B cell (primary cell): ENCODE measurements around the gene PRKN. TPM values are rescaled to one million over a fixed set of nuclear protein-coding genes. Genes with fewer than 3 reads are reported as not detected.

Experiments used
- ATAC-seq: fragments of 200-7000 bp; cut with Tn5 transposase; one replicate; pipeline ENCODE4 v1.10.0; 2021; ENCODE audit warnings: low read depth, mild to moderate bottlenecking, moderate number of reproducible peaks, moderate library complexity
- CTCF ChIA-PET: fragments of 350-600 bp; sonication (Branson Sonifier 250); formaldehyde crosslinking; loops from one replicate; lab custom pipeline; 2021; ENCODE audit warnings: antibody characterized with exemption, inconsistent platforms; lab: Charles Lee
- POLR2A ChIA-PET: fragments of 350-600 bp; sonication (Branson Sonifier 250); formaldehyde crosslinking; loops from one replicate; lab custom pipeline; 2021; ENCODE audit warnings: antibody characterized with exemption; lab: Charles Lee
- DNase-seq: peaks from one replicate; pipeline ENCODE4 v3.0.0; 2013
- H2AFZ ChIP-seq: 2 replicates; pipeline ENCODE4 v1.6.1; 2012; ENCODE audit warnings: mild to moderate bottlenecking, low read depth, low read length; ENCODE audit not compliant: insufficient read depth, poor library complexity, severe bottlenecking
- H3K27ac ChIP-seq, 2 donors: 1 replicate in 1 of 2; 2 replicates in 1 of 2; pipeline ENCODE4 v1.5.1; 2012 to 2013; ENCODE audit warnings: low read length in 2 of 2, mild to moderate bottlenecking in 2 of 2, moderate library complexity in 1 of 2
- H3K27me3 ChIP-seq, 4 experiments: fragments of 200-600 bp in 1 of 4; sonication (generic) in 1 of 4; replicated peaks in 1 of 4; 1 replicate in 2 of 4; 2 replicates in 2 of 4; pipeline versions ENCODE4 v1.6.1 to v1.7.0; 2013 to 2016; ENCODE audit warnings: low read length in 3 of 4, mild to moderate bottlenecking in 2 of 4, mixed read lengths in 1 of 4, moderate library complexity in 1 of 4; ENCODE audit not compliant: insufficient read depth in 4 of 4, control insufficient read depth in 3 of 4; ENCODE audit errors: control extremely low read depth in 1 of 4
- H3K36me3 ChIP-seq, 2 experiments: replicated peaks in 1 of 2; 1 replicate in 1 of 2; 2 replicates in 1 of 2; pipeline versions ENCODE4 v1.6.1 to v1.7.1; 2013; ENCODE audit warnings: low read length in 1 of 2; ENCODE audit not compliant: insufficient read depth in 2 of 2, control insufficient read depth in 1 of 2; ENCODE audit errors: control extremely low read depth in 1 of 2, extremely low read depth in 1 of 2
- H3K4me1 ChIP-seq, 2 donors: fragments of 200-600 bp in 1 of 2; sonication (generic) in 1 of 2; 1 replicate in 1 of 2; 2 replicates in 1 of 2; pipeline versions ENCODE4 v1.5.1 to v1.6.1; 2013 to 2017; ENCODE audit warnings: low read length in 2 of 2; ENCODE audit not compliant: control insufficient read depth in 2 of 2, insufficient read depth in 2 of 2
- H3K4me2 ChIP-seq: replicated peaks from 2 replicates; pipeline ENCODE3; 2012; ENCODE audit warnings: mild to moderate bottlenecking, low read depth, low read length; ENCODE audit not compliant: poor library complexity, severe bottlenecking
- H3K4me3 ChIP-seq, 5 experiments: fragments of 200-600 bp in 1 of 5; sonication (generic) in 1 of 5; 1 replicate in 3 of 5; 2 replicates in 2 of 5; pipeline versions ENCODE4 v1.5.1 to v1.7.0; 2011 to 2016; ENCODE audit warnings: low read length in 4 of 5, mild to moderate bottlenecking in 4 of 5, low read depth in 2 of 5, control low read depth in 1 of 5, moderate library complexity in 1 of 5; ENCODE audit not compliant: insufficient read depth in 1 of 5; ENCODE audit errors: control extremely low read depth in 1 of 5, extremely low read depth in 1 of 5
- H3K79me2 ChIP-seq: fragments of 200-600 bp; sonication (generic); one replicate; pipeline ENCODE4 v1.6.0; 2016; ENCODE audit warnings: low read length; ENCODE audit not compliant: control insufficient read depth, insufficient read depth
- H3K9ac ChIP-seq: fragments of 200-600 bp; sonication (generic); 2 replicates; pipeline ENCODE4 v1.6.1; 2017; ENCODE audit warnings: mild to moderate bottlenecking, low read length, moderate library complexity
- H3K9me3 ChIP-seq, 3 donors: one replicate each; pipeline versions ENCODE4 v1.6.1 to v1.7.1; 2013; ENCODE audit warnings: low read length in 2 of 3; ENCODE audit not compliant: control insufficient read depth in 2 of 3, insufficient read depth in 1 of 3; ENCODE audit errors: control extremely low read depth in 1 of 3
- H4K20me1 ChIP-seq: 2 replicates; pipeline ENCODE4 v1.6.0; 2012; ENCODE audit warnings: mild to moderate bottlenecking, low read length; ENCODE audit not compliant: insufficient read depth, control insufficient read depth, poor library complexity, severe bottlenecking
- H3K27ac Mint-ChIP-seq: one replicate; pipeline ENCODE4 v1.8.0; 2021; ENCODE audit warnings: mixed read lengths
- H3K27me3 Mint-ChIP-seq: one replicate; pipeline ENCODE4 v1.8.0; 2021; ENCODE audit warnings: mixed read lengths
- H3K4me1 Mint-ChIP-seq: one replicate; pipeline ENCODE4 v1.8.0; 2021; ENCODE audit warnings: mixed read lengths
- H3K4me3 Mint-ChIP-seq: one replicate; pipeline ENCODE4 v1.8.0; 2021; ENCODE audit warnings: mixed read lengths
- H3K9me3 Mint-ChIP-seq: one replicate; pipeline ENCODE4 v1.8.0; 2022; ENCODE audit warnings: mixed read lengths; ENCODE audit not compliant: insufficient read depth
- EZH2 ChIP-seq: IDR thresholded peaks from 2 replicates; pipeline ENCODE4 v1.6.1; 2012; ENCODE audit warnings: borderline replicate concordance, low read depth, mild to moderate bottlenecking, moderate library complexity, low read length; ENCODE audit not compliant: insufficient read depth, poor library complexity, severe bottlenecking
- WGBS: methylation state at CpG from one replicate; pipeline ENCODE4 v1.1.5; 2013; ENCODE audit warnings: missing lambda C conversion rate; ENCODE audit not compliant: insufficient coverage; 5-methylcytosine and 5-hydroxymethylcytosine counted together
- intact Hi-C: fragments of 100-400 bp; cut with micrococcal nuclease; formaldehyde crosslinking; loops from one replicate; pipeline ENCODE4 v1.10.0; 2022
- polyA plus RNA-seq: library from polyadenylated mRNA; depleted of rRNA; stranded (reverse); fragments of >200 nt; gene quantifications from 2 replicates; pipeline ENCODE4 v1.2.3, GENCODE V29; 2012
- total RNA-seq, 2 donors: library from RNA; stranded (reverse); fragments of 120-200 nt in 1 of 2; gene quantifications; 1 replicate in 1 of 2; 2 replicates in 1 of 2; pipeline versions ENCODE4 v1.2.3 to v1.2.4, GENCODE V29; 2013 to 2022
- TF ChIP-seq, protein P1 (sequence below): fragments of 200-600 bp; IDR thresholded peaks from one replicate; pipeline ENCODE4 v1.8.0; 2022; ENCODE audit warnings: antibody characterized with exemption, mild to moderate bottlenecking

PRKN gene
- total and polyA plus RNA-seq, 2 donors (not counting 1 experiment from before 2014, with no cell fraction given) = 1.6 to 6.2 TPM

GRCh38 chr6:162076816-162077215, 650.8 kb downstream of the PRKN start:
- ChIA-PET POLR2A (no interaction called here), CTCF (no interaction called here)
- Histone ChIP-seq H3K9me3 (no peaks in the 10 kb centered on the region), H3K36me3 (no peaks in the 10 kb centered on the region), H2AFZ (no peak overlapping the region), H3K27me3 (no peaks in the 10 kb centered on the region), H3K9ac (no peak overlapping the region), H3K27ac (no peak overlapping the region), H3K4me1 (no peaks in the 10 kb centered on the region), H4K20me1 (no peaks in the 10 kb centered on the region), H3K79me2 (no peaks in the 10 kb centered on the region), H3K4me3 (no peak overlapping the region), H3K4me2 (no peak overlapping the region)
- no peaks in the 10 kb centered on the region for H3K4me1 Mint-ChIP-seq
- H3K27me3 Mint-ChIP-seq = no peaks in the 10 kb centered on the region
- ATAC-seq = no peak
- no peak overlapping the region for H3K27ac Mint-ChIP-seq
- intact Hi-C loops = no loop called here
- no peak for DNase-seq
- WGBS = no CpG with 5 or more reads among the region's 4 CpGs
- TF ChIP-seq EZH2 = no peak
- TF ChIP-seq, protein P1, sequence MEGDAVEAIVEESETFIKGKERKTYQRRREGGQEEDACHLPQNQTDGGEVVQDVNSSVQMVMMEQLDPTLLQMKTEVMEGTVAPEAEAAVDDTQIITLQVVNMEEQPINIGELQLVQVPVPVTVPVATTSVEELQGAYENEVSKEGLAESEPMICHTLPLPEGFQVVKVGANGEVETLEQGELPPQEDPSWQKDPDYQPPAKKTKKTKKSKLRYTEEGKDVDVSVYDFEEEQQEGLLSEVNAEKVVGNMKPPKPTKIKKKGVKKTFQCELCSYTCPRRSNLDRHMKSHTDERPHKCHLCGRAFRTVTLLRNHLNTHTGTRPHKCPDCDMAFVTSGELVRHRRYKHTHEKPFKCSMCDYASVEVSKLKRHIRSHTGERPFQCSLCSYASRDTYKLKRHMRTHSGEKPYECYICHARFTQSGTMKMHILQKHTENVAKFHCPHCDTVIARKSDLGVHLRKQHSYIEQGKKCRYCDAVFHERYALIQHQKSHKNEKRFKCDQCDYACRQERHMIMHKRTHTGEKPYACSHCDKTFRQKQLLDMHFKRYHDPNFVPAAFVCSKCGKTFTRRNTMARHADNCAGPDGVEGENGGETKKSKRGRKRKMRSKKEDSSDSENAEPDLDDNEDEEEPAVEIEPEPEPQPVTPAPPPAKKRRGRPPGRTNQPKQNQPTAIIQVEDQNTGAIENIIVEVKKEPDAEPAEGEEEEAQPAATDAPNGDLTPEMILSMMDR = no peak
- no peak overlapping the region for H3K4me3 Mint-ChIP-seq
- peaks cover 17% of the 10 kb centered on the region for H3K9me3 Mint-ChIP-seq

GRCh38 chr6:162074641-162075275, 652.8 kb downstream of the PRKN start:
- H3K9me3 Mint-ChIP-seq = peaks cover 18% of the 10 kb centered on the region
- Histone ChIP-seq H3K4me2 (no peak overlapping the region), H3K27ac (no peak overlapping the region), H2AFZ (no peak overlapping the region), H3K4me3 (no peak overlapping the region), H3K79me2 (no peaks in the 10 kb centered on the region), H3K4me1 (no peaks in the 10 kb centered on the region), H3K27me3 (no peaks in the 10 kb centered on the region), H3K36me3 (no peaks in the 10 kb centered on the region), H3K9me3 (peaks cover 0 to 12% (median 0%) of the 10 kb centered on the region in 3 donors), H4K20me1 (no peaks in the 10 kb centered on the region), H3K9ac (no peak overlapping the region)
- ChIA-PET CTCF (no interaction called here), POLR2A (no interaction called here)
- DNase-seq = no peak
- H3K27me3 Mint-ChIP-seq = no peaks in the 10 kb centered on the region
- intact Hi-C loops = no loop called here
- TF ChIP-seq EZH2 = no peak
- TF ChIP-seq, protein P1 = no peak
- H3K4me3 Mint-ChIP-seq = no peak overlapping the region
- no peak overlapping the region for H3K27ac Mint-ChIP-seq
- no peak for ATAC-seq
- 100% methylated on average over 1 of the region's 10 CpGs for WGBS
- no peaks in the 10 kb centered on the region for H3K4me1 Mint-ChIP-seq
